T-helper 17 cell (primary cell): ENCODE measurements around the gene PGLYRP2. TPM values are rescaled to one million over a fixed set of nuclear protein-coding genes. Genes with fewer than 3 reads are reported as not detected.
A peak's percentile ranks its signal among the peaks of the same experiment; 100 is the strongest.

Source experiments
- ATAC-seq: fragments of 150-1000 bp; cut with Tn5 transposase; 2 replicates; pipeline ENCODE4 v1.10.0; 2021; ENCODE audit warnings: mild to moderate bottlenecking, moderate library complexity
- DNase-seq, 3 donors: peaks; one replicate each; pipeline versions ENCODE4 v3.0.0 to v3.0.0-alpha.2; 2020 to 2021
- H3K9me3 ChIP-seq: one replicate; pipeline ENCODE4 v1.7.0; 2013; ENCODE audit warnings: low read length, mild to moderate bottlenecking; ENCODE audit not compliant: control insufficient read depth, poor library complexity, severe bottlenecking
- H3K27ac Mint-ChIP-seq: one replicate; pipeline ENCODE4 v1.8.0; 2022; ENCODE audit warnings: mild to moderate bottlenecking, moderate library complexity, mixed read lengths
- H3K27me3 Mint-ChIP-seq: one replicate; pipeline ENCODE4 v1.8.0; 2022; ENCODE audit warnings: mixed read lengths
- H3K36me3 Mint-ChIP-seq: one replicate; pipeline ENCODE4 v1.8.0; 2022; ENCODE audit warnings: low read depth, mixed read lengths
- H3K4me1 Mint-ChIP-seq: one replicate; pipeline ENCODE4 v1.8.0; 2022; ENCODE audit warnings: mild to moderate bottlenecking, mixed read lengths
- H3K4me3 Mint-ChIP-seq: one replicate; pipeline ENCODE4 v1.8.0; 2022; ENCODE audit warnings: mild to moderate bottlenecking, moderate library complexity, mixed read lengths
- total RNA-seq, 4 donors: library from RNA in 2 of 4; stranded (reverse) in 2 of 4; gene quantifications; one replicate each; pipeline ENCODE4 v1.2.3 and lab custom pipeline; 2022 to 2026

The PGLYRP2 gene
- total RNA-seq, 2 donors from 2014 or later, result not detected

DNA sequence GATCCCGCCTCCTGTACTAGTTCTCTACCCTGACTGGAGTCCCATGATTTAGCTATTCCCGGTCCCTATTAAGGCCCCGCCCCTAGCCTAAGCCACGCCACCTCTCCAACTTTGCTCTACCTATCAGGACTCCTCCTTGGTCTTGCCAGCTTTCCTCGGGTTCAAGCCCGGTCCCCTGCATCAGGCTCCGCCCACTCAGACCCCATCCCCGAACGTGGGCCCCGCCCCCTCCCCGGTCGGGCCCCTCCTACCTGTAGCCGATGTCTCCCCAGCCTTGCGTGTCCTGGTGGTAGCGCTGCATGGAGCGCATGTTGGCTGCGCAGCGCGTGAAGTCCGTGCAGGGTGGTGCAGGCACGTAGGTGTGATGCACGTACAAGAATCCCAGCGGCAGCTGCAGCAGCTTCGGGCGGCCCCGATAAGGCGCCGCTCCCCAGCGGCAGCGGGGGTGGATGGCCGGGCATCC is 7.6 kb downstream of the PGLYRP2 start:
- no peak for DNase-seq
- no peak for ATAC-seq
- Mint-ChIP-seq H3K36me3 (no peaks in the 10 kb centered on the region), H3K4me1 (peaks cover 43% of the 10 kb centered on the region), H3K27ac (peak overlapping the region; percentile 32), H3K4me3 (peak overlapping the region; percentile 78), H3K27me3 (no peaks in the 10 kb centered on the region)
- H3K9me3 ChIP-seq, result no peaks in the 10 kb centered on the region

DNA sequence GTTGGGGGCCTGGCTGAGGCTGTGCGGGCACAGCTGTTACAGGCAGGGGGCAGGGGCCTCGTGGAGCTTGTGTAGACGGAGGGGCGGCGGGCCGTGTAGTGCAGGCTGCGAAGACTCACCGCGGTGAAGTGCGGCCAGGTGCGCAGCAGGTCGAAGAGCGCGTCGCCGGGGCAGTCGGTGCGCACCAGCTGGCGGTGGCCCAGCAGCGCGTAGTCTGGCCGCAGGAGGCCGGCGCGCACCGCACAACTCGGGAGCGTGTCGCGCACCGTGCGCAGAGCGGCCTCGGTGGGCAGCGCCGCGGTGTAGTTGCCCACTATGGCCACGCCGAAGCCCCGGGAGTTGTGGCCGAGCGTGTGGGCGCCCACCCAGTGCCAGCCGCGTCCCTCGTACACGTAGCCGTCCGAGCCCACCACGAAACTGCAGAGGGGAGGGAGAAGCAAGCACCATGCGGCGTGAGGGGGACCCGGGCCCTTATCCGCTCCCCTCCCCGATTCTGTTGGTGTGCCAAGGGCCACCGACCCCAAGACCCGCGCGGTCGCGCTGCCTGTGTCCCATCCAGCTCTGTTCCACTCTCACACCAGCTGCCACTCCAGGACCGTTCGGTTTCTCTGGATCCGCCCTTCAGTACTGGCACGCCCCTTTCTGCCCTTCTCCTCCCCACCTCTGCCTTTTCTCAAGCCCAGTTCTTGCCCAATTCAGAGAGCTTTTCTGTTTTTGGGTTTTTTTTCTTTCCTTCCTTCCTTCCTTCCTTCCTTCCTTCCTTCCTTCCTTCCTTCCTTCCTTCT is 9.6 kb downstream of the PGLYRP2 start:
- Mint-ChIP-seq H3K4me3 (peak overlapping the region; percentile 89), H3K27me3 (no peaks in the 10 kb centered on the region), H3K27ac (no peak overlapping the region), H3K4me1 (peaks cover 49% of the 10 kb centered on the region), H3K36me3 (no peaks in the 10 kb centered on the region)
- no peak for DNase-seq
- no peak for ATAC-seq
- H3K9me3 ChIP-seq, result no peaks in the 10 kb centered on the region

DNA sequence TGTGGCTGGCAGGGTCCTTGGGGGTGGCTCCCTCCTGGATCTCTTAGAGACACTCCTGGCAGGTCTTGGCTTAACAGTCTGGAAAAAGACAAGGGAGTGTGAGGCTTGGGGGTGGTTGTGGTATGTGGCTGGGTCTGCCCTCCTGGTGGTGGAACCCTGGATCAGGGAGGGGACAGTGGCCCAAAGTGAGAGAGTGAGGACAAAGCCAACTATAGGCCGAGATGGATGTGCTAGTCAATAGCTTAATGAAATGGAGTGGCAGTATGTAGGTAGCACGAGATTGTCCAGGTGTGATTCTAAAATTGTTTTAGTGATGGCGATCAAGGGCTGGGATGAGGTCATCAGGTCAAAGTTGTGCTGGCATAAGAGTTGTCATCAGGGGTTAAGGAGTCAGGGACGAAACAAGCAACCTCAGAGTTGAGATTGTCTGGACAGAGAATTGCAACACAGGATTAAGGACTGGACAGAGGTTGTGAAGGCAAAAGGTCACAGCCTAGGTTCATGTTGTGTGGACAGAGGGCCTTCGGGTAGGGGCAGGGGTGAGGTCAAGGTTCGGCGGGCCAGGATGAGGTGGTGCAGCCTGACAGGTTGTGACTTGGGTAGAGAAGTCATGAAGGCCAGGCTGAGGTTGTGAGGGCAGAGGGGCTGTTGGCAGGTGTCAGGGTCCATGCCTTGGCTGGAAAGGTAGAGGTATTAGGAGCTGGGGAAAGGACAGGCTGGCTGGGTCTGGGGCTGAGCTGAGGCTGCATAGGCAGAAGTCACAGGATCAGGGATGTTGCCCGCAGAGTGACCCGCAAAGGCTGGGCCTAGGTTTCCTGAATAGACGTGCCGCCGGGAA is 10.4 kb downstream of the PGLYRP2 start:
- Mint-ChIP-seq H3K4me3 (peak overlapping the region; percentile 89), H3K27ac (peak overlapping the region; percentile 94)
- ATAC-seq, result no peak

DNA sequence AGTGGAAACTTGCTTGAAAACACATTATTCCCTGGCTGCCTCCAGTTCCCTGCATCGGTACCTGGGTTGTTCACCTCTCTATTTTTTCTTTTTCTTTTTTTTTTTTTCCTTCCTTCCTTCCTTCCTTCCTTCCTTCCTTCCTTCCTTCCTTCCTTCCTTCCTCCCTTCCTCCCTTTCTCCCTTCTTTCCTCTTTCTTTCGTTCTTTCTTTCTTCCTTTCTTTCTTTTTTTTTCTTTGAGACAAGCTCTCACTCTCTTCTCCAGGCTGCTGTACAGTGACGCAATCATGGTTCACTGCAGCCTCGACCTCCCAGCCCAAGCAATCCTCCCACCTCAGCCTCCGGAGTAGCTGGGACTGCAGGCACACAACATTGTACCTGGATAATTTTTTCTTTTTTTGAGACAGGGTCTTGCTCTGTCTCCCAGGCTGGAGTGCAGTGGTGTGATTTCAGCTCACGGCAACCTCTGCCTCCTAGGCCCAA is 11.5 kb downstream of the PGLYRP2 start:
- Mint-ChIP-seq H3K27me3 (no peaks in the 10 kb centered on the region), H3K4me1 (peaks cover 47% of the 10 kb centered on the region), H3K4me3 (peak overlapping the region; percentile 81), H3K36me3 (no peaks in the 10 kb centered on the region), H3K27ac (peak overlapping the region; percentile 94)
- no peak for ATAC-seq
- DNase-seq, result no peak
- no peaks in the 10 kb centered on the region for H3K9me3 ChIP-seq

More for the DNA sequence above, 10.4 kb downstream of the PGLYRP2 start:
- H3K36me3 Mint-ChIP-seq, result no peaks in the 10 kb centered on the region
- no peaks in the 10 kb centered on the region for H3K27me3 Mint-ChIP-seq
- no peaks in the 10 kb centered on the region for H3K9me3 ChIP-seq
- DNase-seq, result no peak
- peaks cover 52% of the 10 kb centered on the region for H3K4me1 Mint-ChIP-seq

DNA sequence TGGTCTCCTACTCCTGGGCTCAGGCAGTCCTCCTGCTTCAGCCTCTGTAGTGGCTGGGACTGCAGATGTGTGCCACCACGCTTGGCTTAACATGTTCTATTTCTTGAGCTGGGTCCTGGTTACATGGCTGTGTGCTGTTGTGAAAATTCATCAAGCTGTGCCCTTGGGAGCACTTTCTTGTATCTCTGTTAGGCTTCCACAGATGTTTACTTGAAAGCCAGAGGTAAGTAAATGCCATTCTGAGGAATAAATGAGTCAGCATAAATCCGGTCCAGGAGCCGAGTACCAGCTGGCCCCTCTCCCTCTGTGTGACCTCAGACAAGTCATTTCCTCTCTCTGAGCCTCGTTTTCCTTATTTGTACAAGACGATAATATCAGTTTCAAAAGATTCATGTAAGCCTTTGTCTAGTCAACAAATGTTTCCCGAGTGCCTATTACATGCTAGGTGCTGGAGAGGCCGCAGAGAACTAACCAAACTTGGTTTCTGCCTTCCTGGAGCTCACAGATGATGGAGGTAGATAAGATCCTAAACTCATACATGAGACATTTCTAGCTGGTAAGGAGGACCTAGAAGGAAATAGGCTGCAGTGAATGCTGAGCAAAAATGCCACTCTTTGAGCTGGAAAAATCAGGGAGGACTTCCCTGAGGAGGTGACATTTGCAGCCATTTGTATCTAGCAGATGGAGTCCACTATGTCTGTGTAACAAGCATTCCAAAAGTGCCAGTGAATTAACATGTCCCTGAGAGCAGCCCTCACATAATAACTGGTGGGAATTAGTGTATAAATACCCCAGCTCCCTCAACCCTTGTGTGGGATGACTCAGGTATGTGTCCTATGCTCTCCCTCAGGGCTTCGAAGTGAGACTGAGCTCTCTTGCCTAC is 12.2 kb downstream of the PGLYRP2 start:
- H3K4me3 Mint-ChIP-seq, result peak overlapping the region; percentile 81
- peak; percentile 56 for ATAC-seq
- no peaks in the 10 kb centered on the region for H3K9me3 ChIP-seq
- DNase-seq, result peak in 1 of 3 donors; percentile 52
- no peaks in the 10 kb centered on the region for H3K36me3 Mint-ChIP-seq
- peaks cover 48% of the 10 kb centered on the region for H3K4me1 Mint-ChIP-seq
- H3K27me3 Mint-ChIP-seq, result no peaks in the 10 kb centered on the region
- H3K27ac Mint-ChIP-seq, result peak overlapping the region; percentile 94

DNA sequence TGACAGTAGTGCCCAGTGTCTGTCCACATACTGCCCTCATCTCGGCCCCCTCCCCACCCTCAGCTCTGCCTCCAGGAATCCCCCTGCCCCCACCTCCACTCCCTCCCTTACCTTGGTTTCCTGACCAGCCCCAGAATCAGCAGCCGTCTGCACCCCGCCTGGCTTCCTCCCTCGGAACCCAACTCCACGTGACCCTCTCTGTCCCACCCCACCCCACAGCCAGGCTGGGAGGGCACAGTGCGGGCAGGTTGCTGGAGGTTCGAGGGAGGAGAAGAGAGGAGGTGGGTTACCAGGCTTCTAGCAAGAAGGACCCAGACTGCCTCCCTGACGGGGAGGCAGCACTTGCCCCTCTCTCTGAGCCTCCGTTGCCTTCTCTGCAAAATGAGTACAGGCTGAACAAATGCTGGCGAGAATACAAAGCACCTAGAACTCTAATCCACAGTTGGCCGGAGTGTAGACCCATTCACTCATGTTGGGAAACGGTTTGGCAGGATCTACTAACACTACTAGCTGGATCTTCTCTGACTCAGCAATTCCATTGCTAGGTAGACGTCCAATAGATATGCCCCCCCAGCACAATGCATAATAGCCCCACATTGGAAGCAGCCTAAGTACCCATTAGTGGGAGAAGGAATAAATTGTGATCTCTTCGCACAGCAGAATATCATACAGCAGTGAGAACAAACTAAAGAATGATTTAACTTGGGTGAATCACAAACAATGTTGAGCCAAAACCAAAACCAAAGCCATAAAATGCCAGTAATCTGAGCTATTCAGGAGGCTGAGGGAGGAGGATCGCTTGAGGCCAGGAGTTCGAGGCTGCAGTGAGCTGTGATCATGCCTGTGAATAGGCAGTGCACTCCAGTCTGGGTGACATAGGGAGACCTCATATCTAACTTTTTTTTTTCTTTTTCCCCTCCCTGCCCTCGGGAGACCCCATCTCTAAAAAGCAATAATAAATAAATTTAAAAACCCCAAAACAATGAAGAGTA is 14.6 kb downstream of the PGLYRP2 start, which contains the start of gene RASAL3:
Gene RASAL3 (minus strand): TSS at position 151 of the 992 bp plus-strand sequence. CDS start 186 bp downstream, outside the sequence.
- H3K36me3 Mint-ChIP-seq, result no peaks in the 10 kb centered on the region
- peak within 1 kb of the TSS; percentile 96 for H3K27ac Mint-ChIP-seq
- DNase-seq (peak; percentile 35 to 59 (median 45)), ATAC-seq (peak; percentile 68)
- H3K4me1 Mint-ChIP-seq, result peaks cover 50% of the 10 kb centered on the region
- H3K9me3 ChIP-seq, result no peaks in the 10 kb centered on the region
- no peaks in the 10 kb centered on the region for H3K27me3 Mint-ChIP-seq
- peak within 1 kb of the TSS; percentile 91 for H3K4me3 Mint-ChIP-seq

DNA sequence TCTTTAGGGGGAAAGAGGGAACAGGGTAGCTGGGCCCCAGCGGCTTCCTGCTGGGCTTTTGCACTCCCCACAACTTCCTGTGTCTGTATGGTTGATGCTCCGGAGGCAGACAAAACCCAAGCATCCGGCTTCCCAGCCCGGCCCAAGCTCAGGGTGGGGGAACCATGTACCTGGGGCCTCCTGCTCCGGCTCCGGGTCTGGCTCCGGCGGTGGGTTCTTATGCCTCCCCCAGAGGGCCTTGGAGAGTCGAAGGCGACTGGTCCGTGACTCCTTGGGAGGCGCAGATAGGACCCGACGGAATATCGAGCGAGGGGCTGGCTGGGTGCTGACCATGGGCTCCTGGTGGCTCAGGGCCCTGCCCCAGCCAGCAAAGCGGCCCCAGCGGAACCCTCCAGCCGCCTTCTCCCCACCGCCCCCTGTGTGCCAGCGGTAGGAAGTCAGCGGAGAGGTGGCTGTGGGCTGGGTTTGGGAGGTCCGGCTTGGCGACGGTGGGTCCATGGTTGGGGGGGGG is 15.4 kb downstream of the PGLYRP2 start:
- peak; percentile 57 to 72 (median 70) for DNase-seq
- H3K36me3 Mint-ChIP-seq, result no peaks in the 10 kb centered on the region
- peak overlapping the region; percentile 91 for H3K4me3 Mint-ChIP-seq
- no peaks in the 10 kb centered on the region for H3K27me3 Mint-ChIP-seq
- H3K4me1 Mint-ChIP-seq, result peaks cover 44% of the 10 kb centered on the region
- no peaks in the 10 kb centered on the region for H3K9me3 ChIP-seq
- ATAC-seq, result peak; percentile 83
- peak overlapping the region; percentile 96 for H3K27ac Mint-ChIP-seq

DNA sequence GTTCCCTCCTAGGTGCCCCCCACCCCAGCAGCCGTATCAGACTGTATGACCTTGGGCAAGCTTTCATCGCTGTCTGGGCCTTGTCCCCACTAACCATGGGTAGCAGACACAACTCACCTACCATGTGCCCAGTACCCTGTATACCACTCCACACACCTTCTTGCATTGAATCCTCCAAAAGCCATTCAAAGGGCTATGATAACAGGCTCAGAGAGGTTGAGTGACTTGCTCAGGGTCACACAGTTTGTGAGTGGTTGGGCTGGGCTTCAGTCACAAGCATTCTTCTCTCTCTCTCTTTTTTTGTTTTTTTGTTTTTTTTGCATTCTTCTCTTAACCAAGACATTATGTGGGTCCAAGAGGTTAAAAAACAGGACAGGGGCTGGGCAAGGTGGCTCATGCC is 17.6 kb downstream of the PGLYRP2 start:
- H3K9me3 ChIP-seq, result no peaks in the 10 kb centered on the region
- peak overlapping the region; percentile 91 for H3K4me3 Mint-ChIP-seq
- H3K4me1 Mint-ChIP-seq, result peaks cover 28% of the 10 kb centered on the region
- ATAC-seq (no peak), DNase-seq (no peak)
- peak overlapping the region; percentile 96 for H3K27ac Mint-ChIP-seq
- no peaks in the 10 kb centered on the region for H3K27me3 Mint-ChIP-seq
- no peaks in the 10 kb centered on the region for H3K36me3 Mint-ChIP-seq

DNA sequence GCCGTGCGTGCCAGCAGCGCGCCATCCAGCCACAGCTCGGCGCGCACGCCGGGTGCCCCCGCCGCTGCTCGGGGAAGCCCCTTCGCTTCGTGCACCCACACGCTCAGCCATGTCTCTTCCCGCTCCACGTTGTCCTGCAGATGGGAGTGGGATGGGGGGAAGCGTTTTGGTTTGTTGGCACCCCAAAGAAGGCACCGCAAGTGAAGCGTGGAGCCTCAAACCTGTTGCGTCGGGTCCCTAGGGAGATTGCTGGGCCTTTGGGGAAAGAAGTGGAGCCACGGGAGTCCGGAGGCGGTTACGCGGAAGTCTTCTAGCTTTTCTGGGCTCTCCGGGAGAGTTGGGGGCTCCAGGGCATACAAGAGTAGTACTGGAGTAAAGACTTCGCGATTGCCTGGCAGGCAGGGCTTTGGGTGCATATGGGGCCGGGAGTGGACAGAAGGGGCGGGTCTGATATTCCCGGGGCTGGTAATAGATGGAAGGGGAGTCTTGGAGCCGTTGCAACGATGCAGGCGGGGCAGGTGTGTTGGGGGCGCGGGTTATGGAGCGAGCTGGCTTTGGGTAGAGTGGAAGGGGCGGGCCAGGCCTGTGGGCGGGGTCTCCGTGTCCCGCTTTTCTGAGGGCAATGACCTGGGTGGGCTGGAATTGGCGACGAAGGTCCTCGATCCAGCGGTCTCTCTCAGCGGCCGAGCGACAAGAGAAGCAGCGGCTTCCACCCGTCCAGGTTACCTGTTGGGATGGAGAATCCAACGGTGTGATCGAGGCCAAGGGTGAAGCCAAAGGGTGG is 21.4 kb downstream of the PGLYRP2 start:
- Mint-ChIP-seq H3K27ac (peak overlapping the region; percentile 11), H3K4me1 (peaks cover 24% of the 10 kb centered on the region)

DNA sequence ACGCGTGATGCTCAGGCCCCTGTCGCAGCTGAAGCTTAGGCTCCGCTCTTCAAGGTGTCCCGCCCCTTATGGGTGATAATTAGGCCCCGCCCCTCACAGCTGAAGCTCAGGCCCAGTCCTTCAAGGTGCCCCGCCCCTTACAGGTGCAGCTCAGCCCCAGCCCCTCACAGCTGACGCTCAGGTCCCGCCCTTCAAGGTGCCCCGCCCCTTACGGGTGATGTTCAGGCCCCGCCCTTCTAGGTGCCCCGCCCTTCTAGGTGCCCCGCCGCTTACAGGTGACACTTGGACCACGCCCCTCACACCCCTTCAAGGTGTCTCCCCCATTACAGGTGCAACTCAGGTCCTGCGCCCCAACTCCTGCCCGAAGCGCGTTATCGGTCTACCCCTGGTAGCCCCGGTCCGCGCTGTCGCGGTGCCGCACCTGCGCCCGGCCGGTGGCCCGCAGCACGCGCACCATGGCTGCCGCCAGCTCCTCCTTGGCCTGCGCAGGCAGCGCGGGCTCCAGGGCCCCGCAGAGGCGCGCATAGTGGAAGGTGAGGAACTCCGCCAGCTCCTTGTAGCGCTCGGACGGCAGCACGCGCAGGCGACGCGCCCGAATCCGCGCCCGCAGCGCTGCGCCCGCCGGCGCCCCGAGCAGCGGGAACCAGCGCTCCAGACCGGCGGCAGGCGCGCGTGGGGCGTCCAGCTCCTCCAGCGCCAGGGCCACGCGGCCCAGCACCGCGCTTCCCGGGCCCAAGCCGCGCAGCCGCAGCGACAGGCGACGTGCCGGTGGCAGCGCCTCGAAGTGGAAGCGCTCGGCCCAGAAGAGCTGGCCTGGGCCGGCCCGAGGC is 22.2 kb downstream of the PGLYRP2 start:
- ATAC-seq (peak; percentile 21), DNase-seq (no peak)
- Mint-ChIP-seq H3K36me3 (peaks cover 4% of the 10 kb centered on the region), H3K27me3 (no peaks in the 10 kb centered on the region), H3K4me1 (peaks cover 22% of the 10 kb centered on the region), H3K4me3 (no peak overlapping the region), H3K27ac (no peak overlapping the region)
- H3K9me3 ChIP-seq, result no peaks in the 10 kb centered on the region

More for the DNA sequence above, 21.4 kb downstream of the PGLYRP2 start:
- H3K27me3 Mint-ChIP-seq, result no peaks in the 10 kb centered on the region
- no peaks in the 10 kb centered on the region for H3K9me3 ChIP-seq
- no peak overlapping the region for H3K4me3 Mint-ChIP-seq
- no peak for DNase-seq
- H3K36me3 Mint-ChIP-seq, result peaks cover 4% of the 10 kb centered on the region
- no peak for ATAC-seq
